ENCODE measurements around the gene KIF7. TPM values are rescaled to one million over a fixed set of nuclear protein-coding genes. Genes with fewer than 3 reads are reported as not detected.

Gene KIF7
- total and polyA plus RNA-seq, 2 of the 8 experiments (the other 6 are each of a cell fraction or from before 2014, with no cell fraction given), result 4.9 to 14.0 TPM

DNA sequence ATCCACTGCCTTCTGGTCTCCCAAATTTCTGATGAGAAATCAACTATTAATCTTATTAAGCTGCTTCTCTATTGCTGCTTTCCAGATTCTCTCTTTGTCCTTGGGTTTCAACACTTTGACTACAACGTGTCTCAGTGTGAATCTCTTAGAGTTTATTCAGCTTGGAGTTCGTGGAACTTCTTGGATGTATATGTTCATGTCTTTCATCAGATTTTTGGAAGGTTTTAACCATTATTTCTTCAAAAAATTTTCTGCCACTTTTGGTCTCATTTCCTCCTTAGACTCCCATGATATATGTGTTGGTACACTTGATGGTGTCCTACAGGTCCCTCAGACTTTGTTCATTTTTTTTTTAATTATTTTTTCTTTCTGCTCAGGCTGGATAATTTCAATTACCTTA lies 44.0 kb downstream of the KIF7 start:
- no peak overlapping the region for H2BK12ac ChIP-seq (ENCODE audit: low read depth, low read length)
- no peak overlapping the region for H2BK120ac ChIP-seq (replicated peaks; ENCODE audit: low read depth, low read length)
- ChIA-PET POLR2A (ENCODE audit: partially characterized antibody) (interaction anchor here (0.6 to 1.8 kb wide), 5 partner anchors 9 to 125 kb away, joined by 3 to 6 read pairs (median 3); partner anchors contain the start of gene TICRR), CTCF (ENCODE audit: partially characterized antibody) (interaction anchor here (0.8 to 1.6 kb wide), 5 partner anchors 9 to 404 kb away, joined by 3 to 5 read pairs (median 3); no protein-coding TSS in a partner anchor)
- no peak for DNase-seq (ENCODE audit: low read depth in 1 of 2, low spot score in 2 of 2)
- no peak overlapping the region for H3K56ac ChIP-seq (replicated peaks; ENCODE audit: insufficient read length, low read depth, low read length)
- H3K23me2 ChIP-seq (ENCODE audit: low read depth, low read length), result no peaks in the 10 kb centered on the region
- H2AK5ac ChIP-seq (ENCODE audit: low read depth, low read length), result no peak overlapping the region
- no peak overlapping the region for H2BK15ac ChIP-seq (ENCODE audit: low read length)
- H3K36me3 ChIP-seq (ENCODE audit: control insufficient read depth in 2 of 4, insufficient read depth in 4 of 4, low read length in 3 of 4), result peaks cover 7 to 84% (median 55%) of the 10 kb centered on the region in 4 experiments
- no peaks in the 10 kb centered on the region for H3K79me1 ChIP-seq (ENCODE audit: low read depth, low read length)
- H3K4me3 ChIP-seq (ENCODE audit: extremely low read depth in 1 of 4, insufficient read depth in 2 of 4, low read depth in 3 of 4, low read length in 4 of 4), result no peak overlapping the region
- H3K4me2 ChIP-seq (ENCODE audit: insufficient read depth in 1 of 2, low read depth in 2 of 2, low read length in 2 of 2), result no peak overlapping the region
- H4K5ac ChIP-seq (ENCODE audit: insufficient read length, low read depth, low read length), result no peak overlapping the region
- H3K9me3 ChIP-seq (ENCODE audit: insufficient read depth in 2 of 2, low read depth in 1 of 2, low read length in 1 of 2), result no peaks in the 10 kb centered on the region
- TF ChIP-seq TBP (IDR thresholded peaks at IDR 0.05; ENCODE audit: low read depth, low read length) (no peak), BCL11A (IDR thresholded peaks at IDR 0.05; ENCODE audit: low read depth in 2 of 2, low read length in 2 of 2) (no peak), MAFK (IDR thresholded peaks at IDR 0.05; ENCODE audit: low read depth, low read length) (no peak), CTBP2 (IDR thresholded peaks at IDR 0.05; ENCODE audit: borderline replicate concordance, insufficient read depth, insufficient read length, low read length) (no peak), GABPA (IDR thresholded peaks at IDR 0.05; ENCODE audit: borderline replicate concordance, insufficient read depth, low read length) (no peak), TCF12 (IDR thresholded peaks at IDR 0.05; ENCODE audit: low read depth, low read length) (no peak), RNF2 (IDR thresholded peaks at IDR 0.05; ENCODE audit: borderline replicate concordance, low read depth, low read length, missing control alignments, poor library complexity, severe bottlenecking) (no peak)
- no peak overlapping the region for H3K18ac ChIP-seq (ENCODE audit: extremely low read depth, low read length)
- no peak overlapping the region for H2BK5ac ChIP-seq (ENCODE audit: low read depth, low read length)
- WGBS, 2 experiments (ENCODE audit: extremely low coverage in 1 of 2, insufficient coverage in 1 of 2, insufficient read length in 1 of 2, insufficient replicate concordance in 2 of 2, low coverage in 1 of 2, low lambda C conversion rate in 2 of 2, missing lambda C conversion rate in 1 of 2), result 90% methylated on average over 2 of the region's 2 CpGs; no CpG with 5 or more reads in 1 of the 2 experiments
- peaks cover 0 to 4% of the 10 kb centered on the region in 2 experiments; a peak in 1 of 4 replicates for H3K79me2 ChIP-seq (ENCODE audit: control insufficient read depth in 1 of 2, insufficient read depth in 2 of 2, low read length in 2 of 2)
- FAIRE-seq, result no peak
- H3K4ac ChIP-seq (replicated peaks; ENCODE audit: insufficient read length, low read depth, low read length), result no peak overlapping the region
- no peak overlapping the region for H2AFZ ChIP-seq (ENCODE audit: low read length)
- no peaks in the 10 kb centered on the region for H3K27me3 ChIP-seq (replicated peaks in 1 of 4; ENCODE audit: control insufficient read depth in 3 of 4, extremely low read depth in 1 of 4, insufficient read depth in 3 of 4, low read length in 3 of 4)
- H4K8ac ChIP-seq (ENCODE audit: extremely low read depth, insufficient read depth, low read length), result no peak overlapping the region
- H3K27ac ChIP-seq (ENCODE audit: low read depth, low read length), result no peak overlapping the region
- H3K4me1 ChIP-seq (replicated peaks in 1 of 4; ENCODE audit: control insufficient read depth in 3 of 4, insufficient read depth in 4 of 4, low read length in 3 of 4), result no peaks in the 10 kb centered on the region
- H4K20me1 ChIP-seq (replicated peaks in 1 of 2; ENCODE audit: control insufficient read depth in 1 of 2, insufficient read depth in 2 of 2, low read length in 2 of 2), result peaks cover 1 to 4% of the 10 kb centered on the region in 2 experiments
- no peak overlapping the region for H3K23ac ChIP-seq (ENCODE audit: insufficient read length)
- no peak overlapping the region for H3K14ac ChIP-seq (ENCODE audit: insufficient read length)
- H2BK20ac ChIP-seq (ENCODE audit: low read length), result no peak overlapping the region
- no peak overlapping the region for H4K91ac ChIP-seq (replicated peaks; ENCODE audit: insufficient read length, low read length)
- H3K9ac ChIP-seq (replicated peaks in 1 of 4; ENCODE audit: extremely low read depth in 1 of 4, low read depth in 3 of 4, low read length in 3 of 4), result no peak overlapping the region
